ENCODE data around the gene CNGA3. TPM values are rescaled to one million over a fixed set of nuclear protein-coding genes. Genes with fewer than 3 reads are reported as not detected.

CNGA3 gene
- total and polyA plus RNA-seq, 2 of the 4 experiments (the other 2 are of a cell fraction) = under 0.01 TPM; not detected in 1

DNA sequence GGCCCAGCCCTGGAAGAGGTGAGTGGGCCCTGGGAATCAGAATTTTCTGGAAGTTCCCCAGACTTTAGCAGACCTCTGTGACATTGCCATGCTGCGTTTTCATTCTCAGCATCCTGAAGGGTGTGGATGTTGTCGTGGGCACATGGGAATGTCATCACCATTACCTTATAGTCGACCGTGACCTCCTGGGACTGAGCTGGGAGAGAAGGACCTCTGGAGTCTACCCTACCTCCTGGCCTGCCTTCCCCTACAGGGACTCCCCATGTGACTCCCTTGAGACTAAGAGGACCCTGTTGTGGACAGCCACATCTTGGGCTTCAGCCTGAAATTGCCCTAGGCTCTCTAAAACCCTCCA, 43.0 kb downstream of the CNGA3 start:
- Histone ChIP-seq H3K9me3 (ENCODE audit: control insufficient read depth, insufficient read depth, low read length) (no peaks in the 10 kb centered on the region), H4K5ac (ENCODE audit: low read depth, low read length) (no peak overlapping the region), H3K27me3 (ENCODE audit: control insufficient read depth, insufficient read depth, low read length) (peaks cover 24% of the 10 kb centered on the region), H3K36me3 (ENCODE audit: control insufficient read depth, insufficient read depth, low read length) (no peaks in the 10 kb centered on the region), H3K14ac (replicated peaks; ENCODE audit: low read depth, low read length) (no peak overlapping the region), H3K4me3 (ENCODE audit: insufficient read depth, low read depth, low read length) (no peak overlapping the region), H3K56ac (ENCODE audit: extremely low read depth, insufficient read depth, low read length) (no peak overlapping the region), H3K79me1 (ENCODE audit: low read depth in 1 of 2, low read length in 2 of 2) (no peaks in the 10 kb centered on the region), H3K4ac (ENCODE audit: low read depth, low read length) (no peak overlapping the region), H2BK15ac (ENCODE audit: low read depth, low read length) (no peak overlapping the region), H2BK5ac (ENCODE audit: low read depth, low read length, poor library complexity, severe bottlenecking) (no peak overlapping the region), H3K23ac (ENCODE audit: low read depth, low read length) (no peak overlapping the region), H2AK9ac (replicated peaks; ENCODE audit: low read depth, low read length, poor library complexity) (no peak overlapping the region), H4K91ac (ENCODE audit: insufficient read depth, low read depth, low read length) (no peak overlapping the region), H4K8ac (ENCODE audit: low read depth in 2 of 2, low read length in 2 of 2) (no peak overlapping the region), H2AK5ac (ENCODE audit: low read depth, low read length) (no peak overlapping the region), H2BK120ac (ENCODE audit: low read depth, low read length) (no peak overlapping the region), H3K4me2 (ENCODE audit: low read depth, low read length) (no peak overlapping the region), H3K27ac (ENCODE audit: insufficient read depth, low read length) (no peak overlapping the region), H3K18ac (ENCODE audit: low read depth, low read length) (no peak overlapping the region), H3K4me1 (ENCODE audit: control insufficient read depth, insufficient read depth, low read length) (no peaks in the 10 kb centered on the region), H4K20me1 (ENCODE audit: insufficient read depth, low read length) (no peaks in the 10 kb centered on the region), H3K9me1 (ENCODE audit: insufficient read depth, low read length) (no peaks in the 10 kb centered on the region), H2AFZ (replicated peaks; ENCODE audit: low read length, poor library complexity) (no peak overlapping the region), H2BK20ac (ENCODE audit: low read depth, low read length) (no peak overlapping the region), H3K9ac (ENCODE audit: low read depth, low read length) (no peak overlapping the region)
- no peak for TF ChIP-seq RAD21 (IDR thresholded peaks at IDR 0.05; ENCODE audit: low read length)
- no peak for TF ChIP-seq RCOR1 (IDR thresholded peaks at IDR 0.05; ENCODE audit: insufficient replicate concordance, low read length)
- TF ChIP-seq BHLHE40 (IDR thresholded peaks at IDR 0.05; ENCODE audit: low read depth, low read length) = no peak
- WGBS, 2 experiments (ENCODE audit: extremely low coverage in 2 of 2, insufficient read length in 1 of 2) = no CpG with 5 or more reads among the region's 4 CpGs
- ChIA-PET CTCF (no interaction called here), POLR2A (ENCODE audit: unreplicated experiment) (no interaction called here)
- ATAC-seq (ENCODE audit: low read depth) (no peak), DNase-seq (no peak)
- dilution Hi-C loops (cut with HindIII; ENCODE audit: low sequenced_read_pairs, unreplicated experiment) = no loop called here
- no TSS peak for BruUV-seq (replicated peaks)
- in situ Hi-C loops (cut with MboI; ENCODE audit: low sequenced_read_pairs) = loop anchor here (10.0 kb wide), 2 partner anchors 94 to 684 kb away; no protein-coding TSS in a partner anchor
- intact Hi-C loops (cut with micrococcal nuclease) = loop anchor here (5.0 to 10.0 kb wide), 2 partner anchors 104 to 392 kb away; partner anchors contain the start of gene TMEM131

All from IMR-90 (cell line).